Endometrial microvascular endothelial cells (primary cell): ENCODE results near the gene WNT2B. TPM values are rescaled to one million over a fixed set of nuclear protein-coding genes. Genes with fewer than 3 reads are reported as not detected.

Source experiments
- in situ Hi-C: cut with HindIII; loops from 2 replicates; pipeline ENCODE4 v1.10.0; 2017; ENCODE audit warnings: low sequenced_read_pairs, low pct_unique_long_range_greater_than_20kb; ENCODE audit errors: inconsistent ontology term
- total RNA-seq: library from RNA; depleted of rRNA; stranded (reverse); fragments of >200 nt; gene quantifications from one replicate; pipeline ENCODE4 v1.2.3, GENCODE V29; 2015; ENCODE audit errors: inconsistent ontology term

Gene WNT2B
- total RNA-seq, 1 donor from 2014 or later = 0.46 TPM

GRCh38 chr1:112546076-112546475, 37.3 kb downstream of the WNT2B start:
- in situ Hi-C loops = no loop called here

DNA sequence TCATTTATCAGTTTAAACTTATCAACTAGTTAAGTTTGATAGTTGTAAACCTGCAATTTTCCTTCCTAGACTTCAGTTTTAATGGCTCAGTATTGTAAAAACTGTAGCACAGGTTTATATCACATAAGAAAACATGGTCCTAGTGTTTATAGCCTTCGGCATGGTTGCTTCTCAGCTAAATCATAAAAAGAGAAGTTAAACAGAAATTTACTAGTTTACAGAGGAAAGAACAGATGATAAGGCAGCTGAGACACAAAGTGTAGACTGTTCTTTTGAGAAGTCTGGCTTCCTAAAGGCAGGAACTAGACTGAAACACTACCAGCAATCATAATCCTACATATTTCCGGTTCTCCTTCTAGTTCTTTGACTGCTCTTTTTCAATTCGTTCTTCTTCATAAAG, 39.8 kb downstream of the WNT2B start:
- in situ Hi-C loops = no loop called here

DNA sequence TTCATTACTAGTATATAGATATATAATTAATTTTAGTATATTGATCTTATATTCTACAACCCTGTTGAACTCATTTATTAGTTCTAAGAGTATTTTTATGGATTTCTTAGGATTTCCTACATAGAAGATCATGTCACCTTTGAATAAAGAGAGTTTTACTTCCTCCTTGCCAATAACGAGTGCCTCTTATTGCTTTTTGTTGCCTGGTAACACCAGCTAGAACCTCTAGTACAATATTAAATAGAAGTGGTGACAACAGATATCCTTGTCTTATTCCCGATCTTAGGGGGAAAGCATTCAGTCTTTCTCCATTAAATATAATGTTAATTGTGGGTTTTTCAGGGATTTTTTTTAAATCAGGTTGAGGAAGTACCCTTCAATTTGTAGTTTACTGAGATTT, 40.8 kb downstream of the WNT2B start:
- in situ Hi-C loops = no loop called here

DNA sequence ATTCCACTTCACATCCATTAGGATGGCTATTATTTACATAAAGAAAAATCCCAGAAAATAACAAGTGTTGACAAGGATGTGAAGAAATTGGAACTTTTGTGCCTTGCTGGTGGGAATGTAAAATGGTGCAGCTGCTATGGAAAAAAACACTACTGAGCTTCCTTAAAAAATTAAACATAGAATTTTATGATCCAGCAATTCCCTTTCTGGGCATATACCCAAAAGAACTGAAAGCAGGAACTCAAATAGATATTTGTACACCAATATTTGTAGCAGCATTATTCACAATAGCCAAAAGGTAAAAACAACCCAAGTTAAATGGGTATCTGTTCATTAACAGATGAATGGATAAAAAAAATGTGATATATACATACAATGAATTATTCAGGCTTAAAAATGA, 45.6 kb downstream of the WNT2B start:
- in situ Hi-C loops = no loop called here

GRCh38 chr1:112557385-112557784, 48.6 kb downstream of the WNT2B start:
- in situ Hi-C loops = no loop called here

- in situ Hi-C loops = no loop called here
Measured at GRCh38 chr1:112558634-112559033, 49.9 kb downstream of the WNT2B start.

GRCh38 chr1:112563341-112563740, 54.6 kb downstream of the WNT2B start:
- in situ Hi-C loops = no loop called here

DNA sequence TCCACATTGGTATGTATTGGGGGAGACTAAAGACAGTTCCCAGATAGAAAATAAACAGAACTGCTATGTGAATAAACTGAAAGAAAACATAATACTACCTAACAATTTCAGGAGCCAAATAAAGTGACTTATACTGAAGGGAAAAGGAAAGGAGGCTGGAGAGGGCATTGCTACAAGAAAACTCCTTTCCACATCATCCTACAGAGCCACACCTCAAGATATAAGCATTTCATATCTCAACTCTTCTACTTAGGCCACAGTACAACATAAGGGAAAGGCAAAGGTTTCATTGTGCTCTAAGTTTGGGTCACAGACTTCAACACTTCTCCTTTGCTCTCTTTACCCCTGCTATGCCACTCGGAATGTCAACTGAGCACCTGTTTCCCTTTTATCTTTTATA, 55.3 kb downstream of the WNT2B start:
- in situ Hi-C loops = no loop called here

- in situ Hi-C loops = no loop called here
Measured at GRCh38 chr1:112565800-112566199, 57.0 kb downstream of the WNT2B start.

- in situ Hi-C loops = no loop called here
Measured at GRCh38 chr1:112575154-112575804, 66.5 kb downstream of the WNT2B start.

DNA sequence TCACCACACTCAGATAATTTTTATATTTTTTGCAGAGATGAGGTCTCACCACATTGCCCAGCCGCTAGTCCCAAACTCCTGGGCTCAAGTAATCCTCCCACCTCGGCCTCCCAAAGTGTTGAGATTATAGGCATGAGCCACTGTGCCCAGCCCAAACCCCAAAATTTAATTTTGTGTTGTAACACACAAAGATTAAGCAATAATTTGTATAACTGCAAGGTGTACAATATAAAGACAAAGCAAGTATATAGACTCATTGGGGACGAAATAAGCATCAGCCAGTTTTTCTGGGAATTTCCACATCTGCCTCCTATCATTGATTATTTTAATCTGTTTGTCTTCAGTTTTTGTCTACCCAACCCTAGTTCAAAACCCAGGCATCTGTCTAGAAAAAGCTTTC, 67.5 kb downstream of the WNT2B start:
- in situ Hi-C loops = no loop called here

Other genes starting within 250 kb of the WNT2B start
- gene CTTNBP2NL, start 112.8 kb upstream of the WNT2B start, total RNA-seq = 27.5 TPM
- 16.1 TPM for gene ST7L, start 110.2 kb downstream of the WNT2B start, total RNA-seq
- gene CAPZA1, start 110.9 kb downstream of the WNT2B start, total RNA-seq = 295 TPM
- gene MOV10, start 165.7 kb downstream of the WNT2B start, total RNA-seq = 44.3 TPM
- gene RHOC, start 198.2 kb downstream of the WNT2B start, total RNA-seq = 823 TPM
- 2.0 TPM for gene PPM1J, start 206.4 kb downstream of the WNT2B start, total RNA-seq